HG02798 (cell line): ENCODE data around the gene SLC26A5.

Source experiments
- ATAC-seq: cut with Tn5 transposase; IDR thresholded peaks from one replicate; pipeline ENCODE4 v1.9.1; 2021; ENCODE audit warnings: mild to moderate bottlenecking; ENCODE audit not compliant: unreplicated experiment, poor library complexity

Gene SLC26A5

DNA sequence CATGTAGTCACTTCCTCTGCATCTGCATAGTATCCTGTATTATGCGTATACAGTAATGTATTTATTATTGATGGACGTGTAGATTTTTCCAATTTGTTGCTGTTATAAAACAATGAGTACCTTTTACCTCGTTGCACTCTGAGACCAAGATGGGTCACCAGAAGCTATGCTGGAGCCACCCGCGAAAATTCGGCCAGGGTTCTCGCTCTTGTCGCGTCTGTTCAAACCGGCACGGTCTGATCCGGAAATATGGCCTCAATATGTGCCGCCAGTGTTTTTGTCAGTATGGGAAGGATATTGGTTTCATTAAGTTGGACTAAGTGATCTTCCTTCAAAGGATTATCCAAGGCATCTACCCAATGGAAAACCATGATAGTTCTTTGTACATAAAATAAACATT is 97.6 kb downstream of the SLC26A5 start:
- no peak for ATAC-seq

DNA sequence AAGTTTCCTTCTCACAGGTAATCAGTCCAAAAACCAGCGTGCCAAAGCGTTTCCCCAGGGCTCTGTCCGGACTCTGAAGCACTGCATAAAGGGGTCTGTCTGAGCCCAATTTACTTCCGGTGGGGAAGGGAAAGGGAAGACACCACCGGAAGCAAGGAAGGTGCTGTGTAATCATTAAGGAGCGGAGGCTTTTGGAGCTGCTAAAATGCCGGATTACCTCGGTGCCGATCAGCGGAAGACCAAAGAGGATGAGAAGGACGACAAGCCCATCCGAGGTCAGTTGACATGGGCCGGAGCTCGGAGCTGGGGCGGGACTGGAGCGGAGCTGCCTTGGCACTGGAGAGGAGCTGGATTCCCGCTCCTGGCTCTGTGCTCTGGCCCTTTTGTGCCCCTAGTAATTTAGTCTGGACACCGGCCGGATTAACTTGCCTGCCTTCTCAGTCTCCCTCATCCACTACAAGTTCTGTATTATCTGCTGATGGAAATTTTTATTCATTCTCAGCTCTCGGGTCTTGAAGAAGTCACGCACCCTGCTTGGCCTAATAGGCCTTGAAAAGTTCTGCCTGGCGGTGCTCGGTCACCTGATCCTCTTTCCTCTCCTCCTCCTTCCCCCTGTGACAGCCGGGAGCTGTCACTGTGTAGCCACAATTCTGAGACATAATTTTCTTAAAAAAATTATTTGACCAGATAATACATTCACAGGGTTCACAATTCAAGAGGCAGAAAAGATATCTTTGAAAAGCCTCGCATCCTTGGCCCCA is 98.3 kb downstream of the SLC26A5 start, which contains the start of gene PSMC2:
Gene PSMC2, plus strand, starts transcription at position 137 of the 761 bp plus-strand sequence. Its CDS starts 69 bp downstream, at position 206.
- peak; percentile 75 for ATAC-seq

GRCh38 chr7:103346396-103346795 is 99.6 kb downstream of the SLC26A5 start:
- ATAC-seq: no peak

GRCh38 chr7:103344453-103345149 is 101.4 kb downstream of the SLC26A5 start, which contains the start of gene DNAJC2:
Gene DNAJC2 (minus strand): TSS chr7:103344767. CDS start chr7:103344622, 145 bp downstream.
- peak; percentile 84 for ATAC-seq

GRCh38 chr7:103343758-103344452 is 102.1 kb downstream of the SLC26A5 start:
- ATAC-seq: peak; percentile 1

DNA sequence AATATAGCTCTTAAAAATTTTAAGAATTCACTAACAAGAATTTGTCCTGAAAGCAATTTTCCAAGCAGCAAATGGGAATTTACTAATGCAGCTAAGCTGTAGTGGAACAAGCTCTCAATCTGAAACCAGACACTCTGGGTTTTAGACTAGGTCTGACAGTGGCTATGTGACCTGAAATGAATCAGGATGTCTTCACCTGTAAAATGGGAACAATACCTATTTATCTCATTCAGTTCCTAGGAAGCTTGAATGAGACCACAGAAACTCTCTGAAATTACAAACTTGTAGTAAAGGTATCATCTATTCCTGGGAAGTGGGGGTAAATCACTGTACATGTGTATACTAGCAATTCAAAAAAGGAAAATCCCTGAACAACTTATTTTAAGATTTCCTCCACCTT is 102.7 kb downstream of the SLC26A5 start:
- no peak for ATAC-seq

GRCh38 chr7:103341466-103341865 is 104.5 kb downstream of the SLC26A5 start:
- ATAC-seq: no peak

DNA sequence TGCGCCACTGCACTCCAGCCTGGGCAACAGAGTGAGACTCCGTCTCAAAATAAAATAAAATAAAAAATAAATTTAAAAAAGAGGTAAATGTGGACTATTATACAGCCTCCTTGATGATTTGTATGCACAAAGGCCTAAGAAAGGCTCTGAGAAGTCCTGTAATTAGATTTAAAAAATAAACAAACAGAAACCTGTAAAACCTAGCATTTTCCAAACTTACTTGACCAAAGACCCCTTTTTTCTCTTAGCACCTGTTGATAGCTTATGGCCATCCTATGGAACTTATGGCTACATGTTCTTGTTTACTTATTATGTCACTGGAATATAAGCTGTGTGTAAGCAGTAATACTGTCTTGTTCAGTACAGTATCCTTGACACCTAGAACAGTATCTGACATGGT is 107.1 kb downstream of the SLC26A5 start:
- ATAC-seq: no peak

DNA sequence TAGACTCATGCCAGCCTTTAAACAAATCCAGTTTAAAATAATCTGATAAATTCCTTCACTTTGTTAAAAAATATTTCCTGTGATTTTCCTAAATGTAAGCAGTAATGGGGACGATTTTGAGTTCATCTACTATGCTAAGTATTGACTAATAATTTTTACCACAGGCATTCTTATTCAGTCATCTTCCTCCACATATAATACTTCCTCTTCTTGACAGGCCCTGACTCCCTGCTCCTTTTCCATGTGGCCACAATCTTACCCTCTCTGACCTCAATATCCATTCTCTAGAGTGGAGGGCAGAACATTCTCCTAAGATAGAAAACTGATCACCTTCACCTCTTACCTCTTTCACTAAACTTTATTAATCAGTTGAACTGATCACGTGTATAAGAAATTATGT is 109.2 kb downstream of the SLC26A5 start:
- ATAC-seq: no peak

GRCh38 chr7:103325744-103326143 is 120.3 kb downstream of the SLC26A5 start:
- ATAC-seq: no peak
